ENCODE results near the gene RXFP2.

DNA sequence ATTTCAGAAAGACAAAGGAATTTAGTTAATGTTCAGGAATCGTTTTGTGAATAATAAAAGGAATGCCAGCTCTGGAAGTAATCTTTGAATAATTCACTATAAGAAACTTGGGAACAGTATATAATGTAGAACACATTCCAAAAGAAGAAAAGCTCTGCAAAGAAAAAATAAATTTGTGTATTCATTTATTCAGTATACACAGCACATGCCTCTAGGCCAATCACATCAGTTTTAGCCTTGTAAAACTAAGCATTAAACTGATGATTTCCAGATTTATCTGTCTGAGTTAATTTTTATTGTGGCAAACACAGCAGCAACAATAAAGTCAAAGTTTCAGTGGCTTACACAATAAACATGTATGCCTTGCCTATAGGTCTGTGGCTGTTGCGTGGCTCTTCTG, 5.7 kb upstream of the RXFP2 start:
- TF ChIP-seq, protein P1, sequence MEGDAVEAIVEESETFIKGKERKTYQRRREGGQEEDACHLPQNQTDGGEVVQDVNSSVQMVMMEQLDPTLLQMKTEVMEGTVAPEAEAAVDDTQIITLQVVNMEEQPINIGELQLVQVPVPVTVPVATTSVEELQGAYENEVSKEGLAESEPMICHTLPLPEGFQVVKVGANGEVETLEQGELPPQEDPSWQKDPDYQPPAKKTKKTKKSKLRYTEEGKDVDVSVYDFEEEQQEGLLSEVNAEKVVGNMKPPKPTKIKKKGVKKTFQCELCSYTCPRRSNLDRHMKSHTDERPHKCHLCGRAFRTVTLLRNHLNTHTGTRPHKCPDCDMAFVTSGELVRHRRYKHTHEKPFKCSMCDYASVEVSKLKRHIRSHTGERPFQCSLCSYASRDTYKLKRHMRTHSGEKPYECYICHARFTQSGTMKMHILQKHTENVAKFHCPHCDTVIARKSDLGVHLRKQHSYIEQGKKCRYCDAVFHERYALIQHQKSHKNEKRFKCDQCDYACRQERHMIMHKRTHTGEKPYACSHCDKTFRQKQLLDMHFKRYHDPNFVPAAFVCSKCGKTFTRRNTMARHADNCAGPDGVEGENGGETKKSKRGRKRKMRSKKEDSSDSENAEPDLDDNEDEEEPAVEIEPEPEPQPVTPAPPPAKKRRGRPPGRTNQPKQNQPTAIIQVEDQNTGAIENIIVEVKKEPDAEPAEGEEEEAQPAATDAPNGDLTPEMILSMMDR (IDR thresholded peaks at IDR 0.05; ENCODE audit: low read depth, low read length), result no peak
- no peak for TF ChIP-seq EZH2phosphoT487 (IDR thresholded peaks at IDR 0.05; ENCODE audit: low read depth)

Measured in OCI-LY3 (cell line).